Sciatic nerve (tissue), 2 donors: ENCODE results near the gene PDSS2. TPM values are rescaled to one million over a fixed set of nuclear protein-coding genes. Genes with fewer than 3 reads are reported as not detected.
"Not testable (repeated sequence)": the region's sequence is repeated elsewhere in the genome, so short reads cannot be mapped to it uniquely, and the experiment has no call there.

ENCODE experiments used
- ATAC-seq: fragments of 200-7000 bp; cut with Tn5 transposase; one replicate; pipeline ENCODE4 v1.9.1; 2020; ENCODE audit warnings: mild to moderate bottlenecking, moderate library complexity
- DNase-seq: peaks from one replicate; pipeline ENCODE4 v3.0.0-alpha.2; 2020; ENCODE audit warnings: low spot score
- intact Hi-C: fragments of 100-400 bp; cut with DNase I; formaldehyde crosslinking; loops from one replicate; pipeline ENCODE4 v1.14.2; 2022
- total RNA-seq: library from RNA; stranded (reverse); fragmentation: NEBNext Ultra II Directional; extraction: Animal tissue kit (Norgen Biotek cat#: 25700); gene quantifications from one replicate; pipeline ENCODE4 v1.2.1, GENCODE V29; 2021
- donor health status: DM: no; HTN: no; CAD: no.
- donor health status: DM: no; HTN: no; CAD: no.

The PDSS2 gene
- total RNA-seq, 1 donor from 2014 or later = 11.9 TPM

DNA sequence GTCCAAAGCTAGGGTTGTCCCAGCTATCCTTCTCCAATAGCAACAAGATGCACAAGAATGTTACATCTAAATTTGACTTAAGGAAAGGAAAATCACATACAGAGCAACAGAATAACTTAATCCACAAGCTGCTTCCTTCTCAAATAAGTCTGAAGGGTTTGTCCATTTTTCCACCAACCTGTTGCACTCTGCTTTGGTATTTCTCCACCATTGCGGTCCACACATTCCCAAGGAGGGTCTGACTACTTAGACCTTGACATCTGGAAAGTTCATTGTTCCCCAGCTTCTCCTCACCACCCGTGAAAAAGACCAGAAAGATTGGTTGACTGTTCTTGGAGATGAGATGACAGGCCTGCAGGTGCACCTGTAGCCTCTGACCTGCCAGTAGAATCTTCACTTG lies 72.5 kb downstream of the PDSS2 start:
- no peak for DNase-seq
- intact Hi-C loops = no loop called here
- ATAC-seq = no peak

DNA sequence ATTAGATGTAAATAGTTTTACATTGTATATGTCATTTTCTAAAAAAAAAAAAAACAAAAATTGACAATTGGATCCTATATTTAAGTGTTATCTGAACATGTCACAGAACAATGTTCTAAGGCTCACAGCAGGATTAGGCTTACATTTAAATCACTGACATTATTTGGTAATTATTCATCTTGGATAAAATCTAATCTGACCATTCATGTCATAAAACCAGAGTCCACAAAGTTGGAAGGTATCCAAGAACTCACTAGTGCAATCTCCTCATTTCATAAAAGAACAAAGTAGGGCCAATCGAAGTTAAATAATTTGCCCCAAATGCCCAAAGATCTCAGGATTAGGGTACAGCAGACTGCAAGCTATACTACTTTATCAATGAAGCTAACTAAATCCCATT lies 73.0 kb downstream of the PDSS2 start:
- no peak for DNase-seq
- ATAC-seq = no peak
- intact Hi-C loops = no loop called here

DNA sequence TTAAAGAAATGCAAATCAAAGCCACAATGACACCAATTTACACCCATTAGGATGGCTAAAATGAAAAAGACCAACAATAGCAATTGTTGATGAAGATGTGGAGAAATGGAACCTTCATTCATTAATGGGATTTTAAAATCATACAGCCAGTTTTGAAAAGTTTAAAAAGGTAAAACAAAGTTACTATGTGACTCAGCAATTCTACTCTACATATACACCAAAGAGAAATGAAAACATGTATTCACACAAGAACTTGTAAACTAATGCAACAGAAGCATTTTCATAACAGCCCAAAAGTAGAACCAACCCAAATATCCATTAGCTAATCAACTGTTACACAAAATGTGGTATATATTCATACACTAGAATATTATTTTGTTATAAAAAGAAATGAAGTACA lies 75.7 kb downstream of the PDSS2 start:
- intact Hi-C loops = no loop called here
- DNase-seq = no peak
- ATAC-seq = no peak

DNA sequence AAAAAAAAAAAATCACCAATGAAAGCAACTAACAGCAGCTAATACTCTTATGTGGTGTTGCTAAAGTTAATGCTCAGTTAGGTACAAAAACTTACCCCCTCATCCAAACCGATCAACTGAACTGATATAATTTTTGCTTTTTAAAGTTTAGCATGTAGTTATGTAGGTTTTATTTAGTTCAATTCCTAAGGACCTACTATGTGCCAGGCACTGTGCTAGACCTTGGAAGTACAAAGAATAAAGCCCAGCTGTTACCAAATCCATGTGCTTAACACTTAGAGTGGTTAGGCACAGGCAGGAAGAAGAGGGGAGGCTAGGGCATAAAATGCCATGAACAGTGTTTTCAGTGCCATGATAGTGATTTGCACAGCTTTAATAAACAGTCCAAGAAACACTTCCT lies 85.1 kb downstream of the PDSS2 start:
- no peak for ATAC-seq
- intact Hi-C loops = no loop called here
- DNase-seq = no peak

DNA sequence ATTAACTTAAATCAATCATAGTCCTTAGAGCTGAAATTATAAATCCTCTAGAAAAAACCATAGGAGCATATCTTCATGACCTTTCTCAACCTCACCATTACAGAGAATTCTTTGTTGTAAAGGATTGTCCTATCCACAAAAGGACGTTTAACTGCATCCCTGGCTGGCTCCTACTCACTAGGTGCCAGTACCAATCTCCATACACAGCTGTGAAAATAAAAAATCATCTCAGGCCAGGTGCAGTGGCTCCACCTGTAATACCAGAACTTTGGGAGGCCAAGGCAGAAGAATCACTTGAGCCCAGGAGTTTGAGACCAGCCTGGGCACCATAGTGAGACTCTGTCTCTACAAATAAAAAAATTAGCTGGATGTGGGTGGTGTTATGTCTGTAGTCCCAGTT lies 89.9 kb downstream of the PDSS2 start:
- no peak for DNase-seq
- intact Hi-C loops = no loop called here
- ATAC-seq = no peak

DNA sequence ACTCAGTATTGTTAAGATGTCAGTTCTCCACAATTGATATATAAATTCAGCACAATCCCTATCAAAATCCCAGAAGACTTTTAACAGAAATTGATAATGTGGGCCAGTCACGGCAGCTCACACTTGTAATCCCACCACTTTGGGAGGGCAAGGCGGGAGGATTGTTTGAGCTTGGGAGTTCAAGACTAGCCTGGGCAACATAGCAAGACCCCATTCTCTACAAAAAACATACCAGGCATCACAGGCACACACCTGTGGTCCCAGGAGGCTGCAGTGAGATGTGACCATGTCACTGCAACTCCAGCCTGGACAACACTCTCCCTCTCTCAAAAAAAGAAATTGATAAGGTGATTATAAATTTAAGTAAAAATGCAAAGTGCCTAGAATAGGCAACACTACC lies 90.9 kb downstream of the PDSS2 start:
- DNase-seq (no peak), ATAC-seq (no peak)
- intact Hi-C loops = no loop called here

DNA sequence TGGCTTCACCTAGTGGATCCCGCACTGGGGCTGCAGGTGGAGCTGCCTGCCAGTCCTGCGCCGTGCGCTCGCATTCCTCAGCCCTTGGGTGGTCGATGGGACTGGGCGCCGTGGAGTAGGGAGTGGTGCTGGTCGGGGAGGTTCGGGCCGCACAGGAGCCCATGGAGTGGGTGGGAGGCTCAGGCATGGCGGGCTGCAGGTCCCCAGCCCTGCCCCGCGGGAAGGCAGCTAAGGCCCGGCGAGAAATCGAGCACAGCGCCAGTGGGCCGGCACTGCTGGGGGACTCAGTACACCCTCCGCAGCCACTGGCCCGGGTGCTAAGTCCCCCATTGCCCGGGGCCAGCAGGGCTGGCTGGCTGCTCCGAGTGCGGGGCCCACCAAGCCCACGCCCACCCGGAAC lies 95.2 kb downstream of the PDSS2 start:
- ATAC-seq, DNase-seq, intact Hi-C loops: not testable (repeated sequence)

DNA sequence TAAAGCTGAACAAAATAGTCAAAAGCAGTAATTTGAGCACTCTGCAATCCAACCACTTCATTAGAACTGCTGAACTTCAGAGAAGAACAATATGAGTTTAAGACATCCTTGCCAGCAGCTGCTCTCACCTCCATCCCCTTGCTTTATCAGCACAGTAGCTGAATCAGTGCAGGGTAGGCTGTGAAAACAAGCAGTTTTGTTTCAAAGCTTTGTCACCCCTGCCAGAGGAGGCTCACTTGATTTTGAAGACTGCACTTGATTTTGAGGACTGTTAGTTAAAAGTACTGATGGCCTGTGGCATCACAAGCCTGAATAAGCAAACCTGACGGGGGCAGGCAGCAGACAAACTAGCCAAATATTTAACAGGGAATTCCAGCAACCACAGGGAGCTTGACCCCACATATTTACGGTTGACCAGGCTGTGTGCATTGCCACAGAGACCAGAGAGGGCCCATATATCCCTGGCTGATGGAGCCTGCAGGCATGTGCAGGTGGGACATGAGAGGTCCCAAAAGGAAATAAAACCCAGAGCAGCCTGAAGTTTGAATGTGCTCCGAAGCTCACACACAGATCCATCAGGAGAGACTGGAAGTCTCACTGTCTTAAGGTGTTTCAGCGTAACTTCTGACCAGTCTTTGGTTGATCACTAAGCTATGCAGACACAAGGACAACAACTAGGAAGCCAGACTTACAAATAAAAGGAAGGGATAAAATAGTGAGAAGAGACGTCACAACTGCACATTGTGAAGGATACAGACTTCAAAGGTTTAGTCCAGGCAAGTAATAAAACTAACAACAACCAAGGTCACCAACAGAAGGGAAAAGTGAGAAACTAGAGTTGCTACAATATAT lies 97.4 kb downstream of the PDSS2 start:
- no peak for DNase-seq
- no peak for ATAC-seq
- intact Hi-C loops = no loop called here

DNA sequence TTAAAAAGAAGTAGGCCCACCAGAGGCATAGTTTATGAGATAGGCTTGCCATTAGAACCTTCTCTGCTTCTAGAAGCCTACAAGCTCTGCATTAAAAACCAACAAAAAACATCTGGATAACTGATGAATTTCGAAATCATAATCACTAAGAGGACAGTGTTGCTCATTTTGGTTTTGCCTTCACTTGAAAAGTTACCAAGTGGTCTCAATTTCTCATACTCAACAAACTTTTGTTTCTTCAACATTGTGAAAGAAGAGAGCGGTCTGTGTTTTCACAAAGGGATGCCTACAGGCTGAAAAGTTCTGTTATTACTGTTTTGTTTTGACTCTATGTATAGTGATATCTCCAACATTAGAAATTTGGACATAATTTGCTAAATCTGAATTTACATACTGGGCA lies 98.9 kb downstream of the PDSS2 start:
- ATAC-seq = no peak
- no peak for DNase-seq
- intact Hi-C loops = no loop called here

DNA sequence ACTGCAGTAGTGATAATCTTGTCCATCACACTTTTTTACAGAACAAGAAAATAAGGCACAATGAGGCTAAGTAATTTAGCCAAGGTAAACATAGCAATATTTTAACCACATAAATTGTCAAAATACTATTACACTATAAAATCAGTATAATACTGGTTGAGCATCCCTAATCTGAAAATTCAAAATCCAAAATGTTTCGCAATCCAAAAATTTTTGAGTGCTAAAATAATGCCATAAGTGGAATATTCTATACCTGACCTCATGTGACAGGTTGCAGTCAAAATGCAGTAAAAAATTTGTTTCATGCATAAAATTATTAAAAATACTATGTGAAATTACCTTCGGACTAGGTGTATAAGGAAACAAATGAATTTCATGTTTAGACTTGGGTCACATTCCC lies 101.5 kb downstream of the PDSS2 start:
- no peak for DNase-seq
- intact Hi-C loops = no loop called here
- ATAC-seq = no peak

DNA sequence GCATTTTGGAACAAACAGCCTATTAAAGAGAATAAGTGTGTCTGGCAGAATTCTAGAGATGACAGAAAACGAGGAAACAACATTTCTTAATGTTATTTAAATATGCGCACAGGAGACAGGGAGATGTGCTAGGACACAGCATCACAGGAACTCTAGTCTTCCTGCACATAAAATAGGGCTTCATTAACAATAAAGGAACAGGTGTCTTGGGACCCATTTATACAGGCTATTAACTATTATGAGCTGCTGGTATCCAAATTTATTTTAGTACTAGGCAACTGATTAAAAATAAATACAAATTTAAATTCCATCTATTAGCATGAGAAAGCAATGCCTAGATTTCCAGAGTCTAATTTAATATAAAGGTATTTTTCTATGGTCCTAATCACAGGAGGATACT lies 102.3 kb downstream of the PDSS2 start:
- DNase-seq = no peak
- no peak for ATAC-seq
- intact Hi-C loops = no loop called here

DNA sequence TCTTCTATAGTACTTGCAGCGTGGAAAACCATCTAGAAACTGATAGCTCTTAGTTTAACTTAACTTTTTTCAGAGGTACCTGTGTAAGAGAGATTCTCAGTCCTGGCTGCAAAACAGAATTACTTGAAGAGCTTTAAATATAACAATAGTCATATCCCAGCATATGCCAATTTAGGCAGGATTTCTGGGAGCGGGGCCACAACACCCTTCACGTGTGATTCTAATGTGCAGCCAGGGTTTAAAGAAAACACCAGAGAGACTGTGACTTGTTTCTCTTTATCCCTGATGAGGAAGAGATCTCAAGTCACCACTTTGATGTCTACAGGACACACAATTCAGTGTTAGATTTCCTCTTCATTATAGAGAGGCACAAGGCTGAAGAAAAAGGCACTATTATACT lies 103.7 kb downstream of the PDSS2 start:
- ATAC-seq (no peak), DNase-seq (no peak)
- intact Hi-C loops = no loop called here

DNA sequence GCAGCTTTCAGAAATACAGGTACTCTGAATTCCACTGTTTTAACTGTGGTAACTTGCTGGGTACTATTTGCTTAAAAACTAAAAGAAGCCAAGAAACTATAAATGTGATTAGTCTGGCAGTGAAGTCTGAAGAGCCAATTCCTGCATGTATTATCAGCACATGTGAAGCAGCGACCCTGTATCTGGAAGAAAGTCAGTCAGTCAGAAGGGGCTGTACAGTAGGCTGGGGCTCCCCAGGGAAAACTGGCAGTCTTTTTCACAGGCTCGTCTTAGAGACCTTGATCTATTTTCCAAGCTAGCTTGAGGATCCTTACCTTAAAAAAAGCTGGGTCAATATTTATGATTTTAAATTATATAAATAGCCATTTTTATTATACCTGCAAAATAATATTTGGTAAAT lies 104.9 kb downstream of the PDSS2 start:
- no peak for ATAC-seq
- no peak for DNase-seq
- intact Hi-C loops = no loop called here

DNA sequence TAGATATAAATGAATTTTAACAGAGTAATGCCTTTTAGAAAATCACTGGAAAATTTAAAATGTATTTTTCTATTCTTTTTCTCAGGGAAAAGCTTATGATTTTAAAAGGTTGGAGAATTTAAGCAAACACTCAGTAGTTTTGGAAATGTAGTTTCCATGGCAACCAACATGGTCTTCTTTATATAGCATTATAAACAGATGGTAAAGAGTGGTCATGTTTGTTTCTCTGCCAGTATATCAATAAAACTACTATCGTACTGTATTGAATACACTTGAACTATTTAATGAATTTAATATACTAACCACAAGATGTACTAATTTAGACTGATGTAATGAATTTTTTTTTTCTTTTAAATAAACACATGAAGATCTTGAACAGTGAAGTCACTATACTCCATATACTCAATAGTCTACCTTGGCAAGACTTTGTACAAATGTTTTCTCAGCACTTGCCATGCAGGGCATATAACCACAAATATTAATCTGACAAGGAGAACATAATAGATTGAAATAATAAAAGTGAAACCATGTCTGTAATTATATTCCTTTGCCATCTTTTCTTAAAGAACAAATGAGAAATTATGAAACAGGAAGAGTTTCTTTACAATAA lies 105.5 kb downstream of the PDSS2 start:
- ATAC-seq = no peak
- intact Hi-C loops = no loop called here
- DNase-seq = no peak

DNA sequence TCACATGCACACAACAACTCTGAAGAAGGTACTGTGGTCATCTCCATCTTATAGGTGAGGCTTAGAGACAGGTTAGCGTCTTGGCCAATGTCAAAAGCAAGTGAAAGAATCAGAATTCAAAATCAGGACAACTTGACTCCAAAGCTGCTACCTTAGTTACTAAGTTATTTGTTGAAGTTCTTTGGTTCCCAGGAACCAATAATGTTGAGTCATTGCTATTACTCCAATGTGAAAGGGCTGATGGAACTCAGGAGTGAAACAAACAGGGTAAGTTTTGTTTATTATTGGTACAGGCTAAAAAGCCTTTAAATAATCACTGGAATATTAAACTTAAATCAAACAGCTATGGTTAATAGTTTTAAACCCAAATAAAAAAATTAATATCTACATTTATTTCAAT lies 111.1 kb downstream of the PDSS2 start:
- ATAC-seq (no peak), DNase-seq (no peak)
- intact Hi-C loops = no loop called here

DNA sequence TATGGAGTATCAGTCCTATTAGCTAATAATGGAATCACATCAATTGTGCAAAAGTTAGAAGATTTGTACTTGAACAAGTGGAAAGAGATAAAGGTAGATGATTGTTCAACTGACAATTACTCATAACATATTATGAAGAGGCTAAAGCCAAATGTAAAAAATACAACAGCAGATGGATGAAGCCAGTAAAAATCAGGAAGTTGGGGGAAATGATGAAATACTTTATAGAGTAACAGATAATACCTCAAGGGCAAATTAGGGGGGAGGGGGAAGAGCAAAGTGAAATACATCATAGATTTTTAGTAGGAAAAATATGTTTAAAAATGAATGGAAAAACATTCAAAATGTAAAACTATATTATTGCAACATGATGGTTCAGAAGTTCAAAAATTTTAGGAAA lies 114.0 kb downstream of the PDSS2 start:
- intact Hi-C loops = no loop called here
- DNase-seq = no peak
- no peak for ATAC-seq

DNA sequence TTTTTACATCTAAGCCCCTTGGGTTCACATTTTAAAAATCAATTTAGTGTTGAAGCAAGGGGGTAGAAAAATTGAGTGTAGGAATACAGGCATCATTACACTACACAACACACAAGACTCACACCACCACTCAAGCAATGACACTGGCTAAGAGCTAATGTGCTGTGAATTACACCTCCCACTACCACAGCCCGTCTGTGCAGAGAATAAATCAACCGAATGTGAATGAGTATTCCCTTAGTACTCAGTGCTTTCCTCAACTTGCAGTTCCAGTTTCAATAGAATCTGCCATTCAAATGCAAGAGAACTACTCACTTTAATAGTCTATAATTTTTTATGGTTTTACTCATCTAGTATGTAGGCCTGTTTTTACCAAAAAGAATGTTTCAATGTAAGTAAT lies 114.4 kb downstream of the PDSS2 start:
- ATAC-seq = no peak
- intact Hi-C loops = no loop called here

DNA sequence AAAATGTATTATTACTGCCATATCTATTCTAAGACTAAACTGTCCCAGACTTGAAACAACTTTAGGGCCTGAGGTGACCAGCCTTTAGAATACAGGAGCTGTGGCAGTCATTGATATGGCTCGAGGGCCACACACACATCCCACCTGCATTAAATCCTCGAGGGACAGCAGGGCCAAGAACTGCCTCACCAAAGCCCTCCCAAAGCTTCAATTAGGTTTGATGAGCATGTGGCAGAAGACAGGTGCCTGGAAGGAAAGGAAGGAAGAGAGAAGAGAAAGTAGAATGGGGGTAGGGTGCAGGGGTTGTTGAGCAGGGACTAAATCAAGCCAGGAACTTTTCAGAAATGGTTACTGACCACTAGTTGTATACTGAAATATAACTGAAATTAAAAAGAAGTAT lies 115.0 kb downstream of the PDSS2 start:
- intact Hi-C loops = no loop called here
- DNase-seq (no peak), ATAC-seq (no peak)

More for the DNA sequence above, 114.4 kb downstream of the PDSS2 start:
- DNase-seq = no peak

DNA sequence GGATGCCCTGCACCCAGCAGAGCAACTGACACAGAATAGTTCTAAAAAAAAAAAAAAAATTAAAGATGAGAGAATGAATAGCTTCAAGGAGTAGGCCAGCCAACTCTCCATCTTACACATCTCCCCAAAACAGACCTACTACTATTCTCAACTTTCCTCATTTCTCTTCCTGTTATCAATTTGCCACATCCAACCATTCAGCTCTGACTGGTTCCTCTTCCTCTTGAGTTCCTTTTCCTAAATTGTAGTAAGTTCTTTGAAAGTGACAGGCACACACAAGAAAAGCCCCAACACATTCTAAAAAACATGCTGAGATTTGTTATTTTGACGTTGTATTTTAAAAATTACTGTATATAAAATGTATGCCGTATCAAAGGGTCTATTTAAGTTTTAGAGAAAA lies 117.2 kb downstream of the PDSS2 start:
- intact Hi-C loops = no loop called here
- no peak for ATAC-seq

DNA sequence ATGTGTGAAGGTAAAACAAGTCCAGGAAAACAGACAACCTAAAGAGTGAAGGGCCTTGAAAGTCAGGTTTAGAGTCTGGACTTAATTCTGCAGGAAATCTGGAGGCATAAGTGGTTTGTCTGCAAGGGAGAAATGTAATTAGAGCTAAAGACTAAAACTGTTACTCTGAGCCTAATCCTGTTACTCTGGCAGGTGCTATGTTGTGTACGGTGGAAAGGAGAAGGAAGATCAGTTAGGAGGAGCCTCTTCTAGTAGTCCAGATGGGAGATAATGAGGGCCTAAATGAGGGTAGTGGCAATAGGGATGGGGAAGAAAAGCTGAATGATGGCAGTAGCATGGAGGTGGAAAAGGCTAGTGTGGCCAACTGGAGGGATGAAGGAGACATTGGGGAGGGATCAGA lies 118.5 kb downstream of the PDSS2 start:
- ATAC-seq (no peak), DNase-seq (no peak)
- intact Hi-C loops = no loop called here

More for the DNA sequence above, 117.2 kb downstream of the PDSS2 start:
- no peak for DNase-seq

DNA sequence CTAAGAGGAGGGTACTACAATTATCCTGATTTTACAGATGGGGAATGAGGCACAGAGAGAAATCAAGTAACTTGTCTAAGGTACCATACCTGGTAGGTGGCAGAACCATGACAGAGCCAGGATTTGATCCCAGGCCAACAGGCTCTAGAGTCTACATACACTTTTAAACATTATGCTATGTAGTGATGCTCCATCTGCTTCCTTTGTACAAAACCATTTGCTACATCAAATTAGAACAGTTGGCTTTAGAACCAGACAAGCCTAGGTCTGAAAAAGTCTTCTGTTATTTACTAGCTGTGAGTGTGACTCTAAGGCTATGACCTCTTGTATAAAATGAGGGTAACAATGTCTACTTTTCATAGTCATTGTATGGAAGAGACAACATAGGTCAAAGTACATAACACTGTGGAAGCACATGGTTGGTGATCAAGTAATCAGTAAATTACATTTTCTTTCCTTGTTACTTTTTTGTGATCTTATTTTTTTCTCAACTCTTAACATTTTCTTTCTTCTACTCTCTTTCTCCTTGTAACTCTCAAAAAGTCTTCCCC lies 122.1 kb downstream of the PDSS2 start:
- ATAC-seq (no peak), DNase-seq (no peak)
- intact Hi-C loops = no loop called here
